Activated CD4-positive, alpha-beta T cell treated with anti-CD3 and anti-CD28 coated beads, Interleukin-2, amount 10 ng/mL, durations not matched to agents 7 days and 5 days (primary cell): ENCODE data around the gene SFPQ. TPM values are rescaled to one million over a fixed set of nuclear protein-coding genes. Genes with fewer than 3 reads are reported as not detected.

Experiments used
- CTCF ChIA-PET: fragments of 350-600 bp; sonication (Branson Sonifier 250); formaldehyde crosslinking; loops from one replicate; lab custom pipeline; 2021; ENCODE audit warnings: antibody characterized with exemption; lab: Charles Lee
- POLR2A ChIA-PET: fragments of 350-600 bp; sonication (Branson Sonifier 250); formaldehyde crosslinking; loops from one replicate; lab custom pipeline; 2021; ENCODE audit warnings: antibody characterized with exemption; lab: Charles Lee
- DNase-seq: peaks from one replicate; pipeline ENCODE4 v3.0.0-alpha.2; 2020
- H3K27ac Mint-ChIP-seq: one replicate; pipeline ENCODE4 v1.8.0; 2021; ENCODE audit warnings: mild to moderate bottlenecking, moderate library complexity, mixed read lengths
- H3K27me3 Mint-ChIP-seq: one replicate; pipeline ENCODE4 v1.8.0; 2021; ENCODE audit warnings: mixed read lengths
- H3K36me3 Mint-ChIP-seq: one replicate; pipeline ENCODE4 v1.8.0; 2021; ENCODE audit warnings: low read depth, mixed read lengths
- H3K4me1 Mint-ChIP-seq: one replicate; pipeline ENCODE4 v1.8.0; 2021; ENCODE audit warnings: mixed read lengths
- H3K4me3 Mint-ChIP-seq: one replicate; pipeline ENCODE4 v1.8.0; 2021; ENCODE audit warnings: mild to moderate bottlenecking, moderate library complexity, mixed read lengths
- H3K9me3 Mint-ChIP-seq: one replicate; pipeline ENCODE4 v1.8.0; 2021; ENCODE audit warnings: mixed read lengths
- total RNA-seq, 2 experiments: library from RNA; stranded (reverse); gene quantifications; one replicate each; pipeline ENCODE4 v1.2.3, GENCODE V29; 2021

The SFPQ gene
- total RNA-seq, 2 experiments from 2014 or later: 375 to 397 TPM

GRCh38 chr1:35181790-35182455, 11.0 kb downstream of the SFPQ start:
- H3K27ac Mint-ChIP-seq: no peak overlapping the region
- H3K27me3 Mint-ChIP-seq: no peaks in the 10 kb centered on the region
- no peak for DNase-seq
- CTCF ChIA-PET: no interaction called here
- peaks cover 93% of the 10 kb centered on the region for H3K36me3 Mint-ChIP-seq
- no peak overlapping the region for H3K4me3 Mint-ChIP-seq
- POLR2A ChIA-PET: no interaction called here
- H3K4me1 Mint-ChIP-seq: peaks cover 65% of the 10 kb centered on the region
- no peaks in the 10 kb centered on the region for H3K9me3 Mint-ChIP-seq

GRCh38 chr1:35180776-35181374, 12.1 kb downstream of the SFPQ start:
- H3K4me3 Mint-ChIP-seq: no peak overlapping the region
- CTCF ChIA-PET: no interaction called here
- no peaks in the 10 kb centered on the region for H3K9me3 Mint-ChIP-seq
- H3K27ac Mint-ChIP-seq: no peak overlapping the region
- H3K27me3 Mint-ChIP-seq: no peaks in the 10 kb centered on the region
- POLR2A ChIA-PET: no interaction called here
- DNase-seq: no peak
- H3K4me1 Mint-ChIP-seq: peaks cover 55% of the 10 kb centered on the region
- H3K36me3 Mint-ChIP-seq: peaks cover 90% of the 10 kb centered on the region

- no peak overlapping the region for H3K4me3 Mint-ChIP-seq
- H3K27me3 Mint-ChIP-seq: no peaks in the 10 kb centered on the region
- no peak overlapping the region for H3K27ac Mint-ChIP-seq
- POLR2A ChIA-PET: no interaction called here
- no peaks in the 10 kb centered on the region for H3K9me3 Mint-ChIP-seq
- peaks cover 88% of the 10 kb centered on the region for H3K36me3 Mint-ChIP-seq
- no peak for DNase-seq
- H3K4me1 Mint-ChIP-seq: peaks cover 46% of the 10 kb centered on the region
- CTCF ChIA-PET: interaction anchor here (0.5 to 1.8 kb wide), 4 partner anchors 10 to 1757 kb away, joined by 3 to 6 read pairs (median 4); no protein-coding TSS in a partner anchor
Observed at GRCh38 chr1:35179908-35180307, 13.0 kb downstream of the SFPQ start.

- ChIA-PET CTCF (interaction anchor here (1.4 to 1.8 kb wide), 2 partner anchors 11 kb away, joined by 4 to 6 read pairs; no protein-coding TSS in a partner anchor), POLR2A (no interaction called here)
- peaks cover 38% of the 10 kb centered on the region for H3K4me1 Mint-ChIP-seq
Observed at GRCh38 chr1:35178874-35179380, 14.0 kb downstream of the SFPQ start.

GRCh38 chr1:35178295-35178695, 14.7 kb downstream of the SFPQ start:
- Mint-ChIP-seq H3K4me1 (peaks cover 33% of the 10 kb centered on the region), H3K27me3 (no peaks in the 10 kb centered on the region), H3K27ac (no peak overlapping the region), H3K36me3 (peaks cover 83% of the 10 kb centered on the region), H3K4me3 (no peak overlapping the region), H3K9me3 (no peaks in the 10 kb centered on the region)
- no peak for DNase-seq
- ChIA-PET POLR2A (no interaction called here), CTCF (interaction anchor here (1.8 kb wide), 1 partner anchor 12 kb away, joined by 6 read pairs; no protein-coding TSS in a partner anchor)

More at GRCh38 chr1:35178874-35179380, 14.0 kb downstream of the SFPQ start:
- no peaks in the 10 kb centered on the region for H3K27me3 Mint-ChIP-seq
- peaks cover 85% of the 10 kb centered on the region for H3K36me3 Mint-ChIP-seq
- H3K9me3 Mint-ChIP-seq: no peaks in the 10 kb centered on the region
- H3K4me3 Mint-ChIP-seq: no peak overlapping the region
- DNase-seq: no peak
- H3K27ac Mint-ChIP-seq: peak overlapping the region; percentile 46

- H3K4me1 Mint-ChIP-seq: peaks cover 25% of the 10 kb centered on the region
- no peak for DNase-seq
- H3K4me3 Mint-ChIP-seq: no peak overlapping the region
- H3K27me3 Mint-ChIP-seq: no peaks in the 10 kb centered on the region
- H3K9me3 Mint-ChIP-seq: no peaks in the 10 kb centered on the region
- POLR2A ChIA-PET: no interaction called here
- CTCF ChIA-PET: no interaction called here
- H3K27ac Mint-ChIP-seq: no peak overlapping the region
- H3K36me3 Mint-ChIP-seq: peaks cover 75% of the 10 kb centered on the region
Observed at GRCh38 chr1:35177237-35177786, 15.6 kb downstream of the SFPQ start.

GRCh38 chr1:35175602-35176001, 17.3 kb downstream of the SFPQ start:
- no peaks in the 10 kb centered on the region for H3K9me3 Mint-ChIP-seq
- no peak overlapping the region for H3K27ac Mint-ChIP-seq
- no peak overlapping the region for H3K4me3 Mint-ChIP-seq
- H3K4me1 Mint-ChIP-seq: peaks cover 8% of the 10 kb centered on the region
- ChIA-PET CTCF (no interaction called here), POLR2A (no interaction called here)
- DNase-seq: no peak
- H3K27me3 Mint-ChIP-seq: no peaks in the 10 kb centered on the region
- H3K36me3 Mint-ChIP-seq: peaks cover 58% of the 10 kb centered on the region

GRCh38 chr1:35175098-35175576, 17.8 kb downstream of the SFPQ start:
- H3K36me3 Mint-ChIP-seq: peaks cover 53% of the 10 kb centered on the region
- no peaks in the 10 kb centered on the region for H3K9me3 Mint-ChIP-seq
- H3K27me3 Mint-ChIP-seq: no peaks in the 10 kb centered on the region
- no peak overlapping the region for H3K4me3 Mint-ChIP-seq
- peaks cover 4% of the 10 kb centered on the region for H3K4me1 Mint-ChIP-seq
- ChIA-PET POLR2A (interaction anchor here (0.6 kb wide), 1 partner anchor 191 kb away, joined by 3 read pairs; no protein-coding TSS in a partner anchor), CTCF (no interaction called here)
- no peak for DNase-seq
- no peak overlapping the region for H3K27ac Mint-ChIP-seq

- H3K4me1 Mint-ChIP-seq: no peaks in the 10 kb centered on the region
- no peaks in the 10 kb centered on the region for H3K27me3 Mint-ChIP-seq
- POLR2A ChIA-PET: no interaction called here
Observed at GRCh38 chr1:35173909-35174540, 18.9 kb downstream of the SFPQ start.

GRCh38 chr1:35173491-35173890, 19.5 kb downstream of the SFPQ start:
- no peak overlapping the region for H3K27ac Mint-ChIP-seq
- ChIA-PET POLR2A (interaction anchor here (0.6 kb wide), 1 partner anchor 12 kb away, joined by 4 read pairs; no protein-coding TSS in a partner anchor), CTCF (no interaction called here)
- DNase-seq: no peak
- no peaks in the 10 kb centered on the region for H3K27me3 Mint-ChIP-seq
- H3K4me3 Mint-ChIP-seq: no peak overlapping the region
- peaks cover 40% of the 10 kb centered on the region for H3K36me3 Mint-ChIP-seq
- no peaks in the 10 kb centered on the region for H3K4me1 Mint-ChIP-seq
- H3K9me3 Mint-ChIP-seq: no peaks in the 10 kb centered on the region

More at GRCh38 chr1:35173909-35174540, 18.9 kb downstream of the SFPQ start:
- H3K36me3 Mint-ChIP-seq: peaks cover 44% of the 10 kb centered on the region
- H3K4me3 Mint-ChIP-seq: no peak overlapping the region
- no peak for DNase-seq
- no peaks in the 10 kb centered on the region for H3K9me3 Mint-ChIP-seq
- H3K27ac Mint-ChIP-seq: no peak overlapping the region
- CTCF ChIA-PET: no interaction called here

GRCh38 chr1:35172022-35172421, 20.9 kb downstream of the SFPQ start:
- DNase-seq: no peak
- H3K4me1 Mint-ChIP-seq: no peaks in the 10 kb centered on the region
- CTCF ChIA-PET: interaction anchor here (1.4 kb wide), 1 partner anchor 576 kb away, joined by 3 read pairs; no protein-coding TSS in a partner anchor
- peaks cover 26% of the 10 kb centered on the region for H3K36me3 Mint-ChIP-seq
- H3K4me3 Mint-ChIP-seq: no peak overlapping the region
- no peak overlapping the region for H3K27ac Mint-ChIP-seq
- POLR2A ChIA-PET: interaction anchor here (0.6 kb wide), 1 partner anchor 13 kb away, joined by 3 read pairs; no protein-coding TSS in a partner anchor
- H3K27me3 Mint-ChIP-seq: no peaks in the 10 kb centered on the region
- no peaks in the 10 kb centered on the region for H3K9me3 Mint-ChIP-seq

- ChIA-PET POLR2A (interaction anchor here (0.6 kb wide), 1 partner anchor 13 kb away, joined by 3 read pairs; no protein-coding TSS in a partner anchor), CTCF (interaction anchor here (1.4 kb wide), 1 partner anchor 577 kb away, joined by 3 read pairs; no protein-coding TSS in a partner anchor)
- Mint-ChIP-seq H3K27me3 (no peaks in the 10 kb centered on the region), H3K36me3 (peaks cover 25% of the 10 kb centered on the region), H3K4me1 (no peaks in the 10 kb centered on the region), H3K27ac (no peak overlapping the region), H3K9me3 (no peaks in the 10 kb centered on the region), H3K4me3 (no peak overlapping the region)
- DNase-seq: no peak
Observed at GRCh38 chr1:35171579-35171978, 21.4 kb downstream of the SFPQ start.
